Measurements from ENCODE around the gene PTP4A1.

The PTP4A1 gene

GRCh38 chr6:63567966-63568365 lies 4.3 kb upstream of the PTP4A1 start:
- TF ChIP-seq BACH2 (CRISPR knock-in tag; IDR thresholded peaks at IDR 0.05; ENCODE audit: borderline replicate concordance), result no peak
- TF ChIP-seq ZFP30 (CRISPR knock-in tag; IDR thresholded peaks at IDR 0.05), result no peak
- no peak for TF ChIP-seq CSDC2 (CRISPR knock-in tag; IDR thresholded peaks at IDR 0.05)
- TF ChIP-seq RARB (CRISPR knock-in tag; IDR thresholded peaks at IDR 0.05), result no peak
- TF ChIP-seq OSR1 (CRISPR knock-in tag; IDR thresholded peaks at IDR 0.05), result no peak
- no peak for TF ChIP-seq ISL1 (CRISPR knock-in tag; IDR thresholded peaks at IDR 0.05)
- no peak for TF ChIP-seq SNAI2 (CRISPR knock-in tag; IDR thresholded peaks at IDR 0.05)
- no peak for TF ChIP-seq GLIS3 (CRISPR knock-in tag; IDR thresholded peaks at IDR 0.05)
- no peak for ATAC-seq

GRCh38 chr6:63571361-63572043 lies 778 bp upstream of the PTP4A1 start:
- ATAC-seq, result no peak

GRCh38 chr6:63572747-63573075 lies 431 bp downstream of the PTP4A1 start:
- TF ChIP-seq ZNF565 (CRISPR knock-in tag; conservative IDR thresholded peaks at IDR 0.05; ENCODE audit: low read depth) (no peak), ZC3H10 (CRISPR knock-in tag; IDR thresholded peaks at IDR 0.05) (no peak), TOX (CRISPR knock-in tag; IDR thresholded peaks at IDR 0.05; ENCODE audit: borderline replicate concordance) (no peak)

More at GRCh38 chr6:63571361-63572043, 778 bp upstream of the PTP4A1 start:
- peak; percentile 13; the same call in 1 of the 2 replicates for TF ChIP-seq CSDC2 (CRISPR knock-in tag; IDR thresholded peaks at IDR 0.05)
- TF ChIP-seq ISL1 (CRISPR knock-in tag; IDR thresholded peaks at IDR 0.05), result no peak

GRCh38 chr6:63573076-63573898 lies 1.0 kb downstream of the PTP4A1 start:
- ATAC-seq, result peak; percentile 62

More at GRCh38 chr6:63572747-63573075, 431 bp downstream of the PTP4A1 start:
- ATAC-seq, result peak; percentile 5

GRCh38 chr6:63573899-63574553 lies 1.7 kb downstream of the PTP4A1 start:
- ATAC-seq, result peak; percentile 56

More at GRCh38 chr6:63573076-63573898, 1.0 kb downstream of the PTP4A1 start:
- TF ChIP-seq CSDC2 (CRISPR knock-in tag; IDR thresholded peaks at IDR 0.05) (no peak), GLIS3 (CRISPR knock-in tag; IDR thresholded peaks at IDR 0.05) (no peak), ZNF70 (CRISPR knock-in tag; IDR thresholded peaks at IDR 0.05) (no peak), CSRNP3 (CRISPR knock-in tag; IDR thresholded peaks at IDR 0.05) (no peak), TCF4 (CRISPR knock-in tag; IDR thresholded peaks at IDR 0.05; ENCODE audit: borderline replicate concordance) (no peak), ESRRG (CRISPR knock-in tag; IDR thresholded peaks at IDR 0.05) (no peak), ZFP30 (CRISPR knock-in tag; IDR thresholded peaks at IDR 0.05) (no peak), ARNTL (CRISPR knock-in tag; IDR thresholded peaks at IDR 0.05; ENCODE audit: borderline replicate concordance, low read depth) (no peak)

GRCh38 chr6:63574554-63574900 lies 2.2 kb downstream of the PTP4A1 start:
- TF ChIP-seq SNAI2 (CRISPR knock-in tag; IDR thresholded peaks at IDR 0.05) (no peak), TOX (CRISPR knock-in tag; IDR thresholded peaks at IDR 0.05; ENCODE audit: borderline replicate concordance) (no peak)
- ATAC-seq, result no peak

More at GRCh38 chr6:63573899-63574553, 1.7 kb downstream of the PTP4A1 start:
- TF ChIP-seq PATZ1 (CRISPR knock-in tag; IDR thresholded peaks at IDR 0.05; ENCODE audit: borderline replicate concordance) (0 out of 2 replicates have a peak, but pooled peaks have one; percentile 11), TCF4 (CRISPR knock-in tag; IDR thresholded peaks at IDR 0.05; ENCODE audit: borderline replicate concordance) (no peak)

GRCh38 chr6:63576147-63576772 lies 4.0 kb downstream of the PTP4A1 start:
- TF ChIP-seq CSRNP3 (CRISPR knock-in tag; IDR thresholded peaks at IDR 0.05), result no peak
- no peak for ATAC-seq

All from SK-N-SH treated with all-trans-retinoic acid at 6 μM for 48 hours (cell line).